NCI-H146 (cell line): Measurements from ENCODE around the gene PIK3R1.

Experiments
- DNase-seq: peaks from one replicate; lab custom pipeline; 2025; lab: John Stamatoyannopoulos, UW

PIK3R1 gene

DNA sequence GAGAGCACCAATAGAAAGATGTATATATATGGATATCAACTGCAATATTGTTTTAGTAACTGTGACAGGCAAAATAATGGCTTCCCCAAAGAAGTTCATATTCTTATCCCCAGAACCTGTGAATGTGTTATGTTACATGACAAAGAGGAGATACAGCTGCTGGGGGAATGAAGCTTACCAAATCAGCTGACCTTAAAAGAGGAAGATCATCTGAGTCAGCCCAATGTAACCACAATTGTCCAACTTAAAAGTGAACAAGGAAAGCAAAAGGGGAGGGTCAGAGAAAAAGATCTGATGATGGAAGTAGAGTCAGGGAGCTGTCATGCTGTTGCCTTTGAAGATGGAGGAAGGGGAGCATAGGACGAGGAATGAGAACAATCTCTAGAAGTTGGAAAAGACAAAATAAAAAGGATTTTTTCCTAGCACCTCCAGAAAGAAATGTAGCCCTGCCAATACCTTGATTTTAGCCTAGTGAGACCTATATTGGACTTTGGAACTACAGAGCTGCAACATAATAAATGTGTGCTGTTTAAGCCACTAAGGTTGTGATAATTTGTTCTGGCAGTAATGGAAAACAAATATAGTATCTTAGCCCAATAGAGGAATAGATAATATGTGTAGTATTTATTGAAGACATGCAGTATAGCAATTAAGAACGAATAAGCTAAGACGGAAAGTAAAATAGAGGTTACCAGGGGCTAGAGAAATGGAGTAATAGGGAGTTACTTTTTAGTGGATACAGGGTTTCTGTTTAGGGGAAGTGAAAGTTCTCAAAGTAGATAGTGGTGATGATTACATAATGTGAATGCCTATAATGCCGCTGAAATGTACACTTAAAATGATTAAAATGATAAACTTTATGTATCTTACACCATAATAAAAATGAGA is 115.9 kb downstream of the PIK3R1 start:
- DNase-seq, result no peak

DNA sequence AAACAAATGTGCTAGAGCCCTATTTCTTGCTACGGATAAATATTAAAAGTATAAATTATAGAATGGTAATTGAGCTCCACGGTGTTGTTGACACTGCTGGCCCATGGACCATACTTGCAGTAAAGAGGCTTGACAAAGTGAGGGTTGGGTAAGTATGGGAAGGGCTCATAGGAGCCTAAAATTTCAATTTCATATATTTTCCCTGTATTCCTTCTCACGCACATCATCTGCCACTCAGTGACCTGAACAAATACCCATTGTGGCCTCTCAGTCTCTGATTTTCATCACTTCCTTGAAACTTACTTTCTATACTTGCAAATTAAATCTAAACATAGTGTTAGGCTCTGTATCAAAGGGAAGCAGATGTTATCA is 116.5 kb downstream of the PIK3R1 start:
- no peak for DNase-seq

DNA sequence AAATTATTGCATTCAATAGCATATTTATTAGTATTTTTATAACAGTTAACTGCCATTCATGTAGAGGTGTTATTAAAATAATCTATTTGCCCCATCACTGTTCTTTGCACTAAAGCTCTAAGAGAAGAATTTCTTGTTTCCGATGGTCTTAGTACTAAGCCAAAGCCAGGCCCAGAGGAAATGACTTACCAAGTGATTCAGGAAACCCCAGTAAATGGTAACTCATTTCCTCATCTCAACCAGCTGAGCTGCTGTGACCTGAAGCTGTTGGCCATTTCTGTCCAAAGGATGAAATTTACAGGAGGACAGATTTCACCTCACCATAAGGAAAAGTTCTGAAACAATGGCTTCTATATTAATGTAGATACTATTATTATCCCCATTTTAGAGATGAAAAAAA is 117.0 kb downstream of the PIK3R1 start:
- DNase-seq, result no peak

DNA sequence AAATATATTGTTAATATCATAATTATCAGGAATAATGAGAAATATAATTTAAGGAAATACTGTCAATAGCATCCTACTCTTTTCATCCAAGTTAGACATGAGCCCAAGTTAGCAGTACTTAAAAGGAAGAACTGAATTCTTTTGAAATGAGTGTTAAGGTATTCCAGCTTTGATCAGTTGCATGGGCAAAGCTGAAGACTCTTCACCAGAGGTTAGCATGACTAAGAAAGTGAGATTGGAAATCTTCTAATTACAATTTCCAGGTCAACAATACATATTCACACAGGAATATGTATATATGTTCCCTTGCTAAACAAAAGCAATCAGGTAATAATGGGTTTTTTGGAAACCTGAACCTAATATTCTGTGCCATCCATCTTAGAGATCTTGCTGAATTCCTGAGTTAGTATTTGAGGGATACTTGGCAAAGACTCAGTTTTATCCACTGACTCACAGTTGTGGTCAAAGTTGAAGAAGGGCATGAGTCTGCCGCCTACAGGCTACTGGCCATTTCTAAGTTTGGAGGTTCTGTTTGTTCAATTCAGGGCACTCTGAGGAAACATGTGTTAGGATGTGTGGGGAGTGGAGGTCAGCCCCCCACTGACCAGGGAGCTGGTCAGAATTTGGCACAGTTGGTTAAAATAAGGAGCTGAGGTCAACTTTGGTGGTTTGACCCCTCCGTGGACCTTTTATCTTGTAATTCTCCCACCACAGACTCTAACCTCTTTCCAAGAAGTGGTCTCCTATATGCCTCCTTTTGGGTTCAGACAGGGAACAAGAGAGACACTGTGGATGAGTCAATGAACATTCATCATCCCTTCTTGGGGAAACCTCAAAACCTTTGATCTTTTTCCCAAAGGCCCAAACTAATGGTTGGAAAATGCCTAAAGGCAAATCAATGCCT is 118.3 kb downstream of the PIK3R1 start:
- no peak for DNase-seq

DNA sequence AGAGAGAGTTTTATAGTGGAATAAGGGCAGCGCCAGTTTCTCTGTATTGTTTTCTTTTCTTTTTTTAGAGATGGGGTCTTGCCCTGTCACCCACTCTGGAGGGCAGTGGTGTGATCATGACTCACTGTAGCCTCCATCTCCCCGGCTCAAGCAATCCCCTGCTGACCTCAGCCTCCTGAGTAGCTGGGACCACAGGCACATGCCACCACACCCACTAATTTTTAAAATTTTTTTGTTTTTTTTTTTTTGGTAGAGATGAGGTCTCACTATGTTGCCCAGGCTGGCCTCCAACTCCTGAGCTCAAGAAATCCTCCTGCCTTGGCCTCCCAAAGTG is 119.0 kb downstream of the PIK3R1 start:
- no peak for DNase-seq

DNA sequence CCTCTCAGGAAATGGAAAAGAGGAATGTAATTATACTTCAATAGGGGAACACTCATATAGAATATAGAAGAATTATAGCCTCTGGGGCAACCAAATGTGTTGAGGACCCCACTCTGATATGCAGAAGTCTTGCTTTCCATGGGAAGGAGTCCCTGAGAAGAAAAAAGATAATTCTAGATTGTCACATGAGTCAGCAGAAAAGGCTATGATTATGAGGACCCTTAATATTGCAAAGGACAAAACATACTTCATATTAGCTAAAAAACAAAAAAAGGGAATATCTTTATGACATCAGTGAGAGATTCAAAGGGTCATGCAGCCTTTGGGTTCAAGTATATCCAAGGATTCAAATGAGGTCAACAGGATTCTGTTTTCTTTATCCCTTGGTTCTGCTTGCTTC is 119.5 kb downstream of the PIK3R1 start:
- no peak for DNase-seq

DNA sequence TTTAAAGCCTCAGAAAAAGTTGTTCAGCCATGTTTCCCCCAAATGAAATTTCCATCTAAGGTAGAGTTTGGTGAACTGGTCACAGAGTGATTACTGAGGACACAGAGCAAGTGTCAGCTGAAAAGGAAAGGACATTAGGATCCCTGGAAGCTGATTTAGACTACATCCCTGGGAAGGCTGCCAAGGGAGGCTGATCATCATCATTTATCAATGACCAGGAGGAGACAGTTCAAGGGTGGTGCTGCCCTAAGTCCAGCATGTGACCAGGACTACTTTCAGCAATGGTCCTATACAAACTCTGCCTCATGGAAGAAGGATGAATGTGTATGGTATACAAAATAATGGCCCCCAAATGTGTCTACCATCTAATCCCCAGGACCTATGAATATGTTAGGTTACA is 120.6 kb downstream of the PIK3R1 start:
- no peak for DNase-seq

DNA sequence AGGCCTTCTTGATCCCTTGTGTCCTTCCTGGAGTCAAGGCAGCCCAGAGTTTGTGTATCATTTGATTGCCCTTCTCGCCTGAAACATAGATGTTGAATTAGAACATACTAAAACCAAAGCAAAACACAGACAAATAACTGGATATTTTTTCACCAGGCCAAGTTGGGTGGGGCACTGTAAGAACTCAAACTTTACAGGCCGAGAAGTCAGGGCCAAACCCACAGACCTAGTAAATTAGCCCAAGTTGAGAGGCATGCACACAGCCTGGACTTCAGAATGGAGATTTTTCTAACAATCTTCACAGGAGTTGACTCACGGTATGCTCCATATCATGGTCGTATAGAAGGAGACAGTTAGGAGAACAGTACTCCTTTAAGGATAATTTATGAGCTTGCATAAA is 121.7 kb downstream of the PIK3R1 start:
- no peak for DNase-seq

DNA sequence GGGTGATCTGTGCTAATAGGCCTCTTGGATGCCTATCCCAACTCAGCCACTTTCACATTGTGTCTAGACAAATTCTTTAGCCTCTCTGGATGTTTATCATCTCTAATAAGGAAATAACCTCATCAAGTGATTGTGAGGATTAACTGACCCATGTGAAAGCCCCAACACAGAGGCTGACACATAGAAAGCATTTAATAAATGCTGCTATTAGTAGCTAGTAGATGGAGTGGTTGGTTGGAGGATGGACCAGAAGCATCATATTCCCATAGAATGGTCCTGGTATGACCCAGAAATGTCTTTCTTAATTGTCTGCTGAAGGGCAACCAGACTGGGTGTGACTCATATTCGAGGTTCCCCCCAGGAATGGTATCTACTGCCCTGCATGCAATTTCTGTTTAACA is 124.4 kb downstream of the PIK3R1 start:
- DNase-seq, result no peak

DNA sequence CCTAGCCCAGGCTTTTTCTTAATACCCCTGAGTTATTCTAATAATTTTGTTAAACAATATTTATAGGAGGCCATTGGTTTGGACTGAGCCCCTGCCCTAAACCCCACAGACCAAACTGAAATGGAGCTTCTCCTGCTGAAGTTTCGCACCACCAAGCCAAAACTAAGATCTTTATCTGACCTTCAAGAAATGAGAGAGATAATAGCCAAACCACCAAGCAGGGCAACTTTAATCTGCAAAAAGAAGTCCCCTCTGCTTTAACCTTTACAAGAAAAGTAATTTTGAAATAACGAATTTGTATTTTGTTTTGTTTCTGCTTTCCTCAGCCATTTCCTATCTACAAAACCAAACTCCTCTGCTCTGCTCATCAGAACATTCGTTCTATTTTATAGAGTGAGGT is 125.5 kb downstream of the PIK3R1 start:
- DNase-seq, result no peak

DNA sequence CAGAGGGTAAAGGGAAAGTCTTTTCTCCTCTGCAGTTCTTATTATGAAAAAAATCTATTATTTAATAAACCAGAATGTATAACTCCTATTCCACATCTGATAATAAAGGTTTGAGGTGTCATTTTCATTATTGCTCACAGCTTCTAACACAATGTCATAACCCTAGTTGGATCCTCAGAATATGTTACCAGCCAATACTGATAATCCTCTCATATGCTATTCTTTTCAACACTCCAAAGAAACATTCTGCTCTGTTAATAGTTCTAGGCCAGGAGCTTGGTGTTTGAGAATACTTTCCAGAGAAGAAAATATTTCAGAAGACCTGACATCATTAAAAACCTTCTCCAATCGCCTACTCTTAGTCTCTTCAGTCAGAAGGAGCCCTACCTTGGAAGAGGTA is 127.1 kb downstream of the PIK3R1 start:
- no peak for DNase-seq

DNA sequence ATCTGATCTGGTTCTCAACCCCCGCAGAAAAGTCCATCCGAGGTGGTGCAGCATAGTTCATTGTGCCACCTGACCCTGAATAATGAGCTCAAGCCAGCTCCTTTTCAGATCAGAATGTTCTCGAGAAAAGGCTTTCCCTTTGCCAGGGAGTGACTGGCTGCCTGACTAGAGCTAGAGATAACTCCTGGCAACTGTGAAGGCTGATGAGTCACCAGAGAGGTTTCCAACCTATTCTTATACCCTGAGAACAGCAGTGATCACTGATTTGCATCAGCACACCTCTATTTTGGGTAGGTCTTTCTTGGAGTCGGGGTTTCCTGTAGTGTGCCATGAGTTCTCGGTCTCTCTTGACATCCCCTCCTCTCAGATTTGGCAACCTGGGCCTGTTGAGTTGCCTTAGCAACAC is 127.9 kb downstream of the PIK3R1 start:
- DNase-seq, result no peak

DNA sequence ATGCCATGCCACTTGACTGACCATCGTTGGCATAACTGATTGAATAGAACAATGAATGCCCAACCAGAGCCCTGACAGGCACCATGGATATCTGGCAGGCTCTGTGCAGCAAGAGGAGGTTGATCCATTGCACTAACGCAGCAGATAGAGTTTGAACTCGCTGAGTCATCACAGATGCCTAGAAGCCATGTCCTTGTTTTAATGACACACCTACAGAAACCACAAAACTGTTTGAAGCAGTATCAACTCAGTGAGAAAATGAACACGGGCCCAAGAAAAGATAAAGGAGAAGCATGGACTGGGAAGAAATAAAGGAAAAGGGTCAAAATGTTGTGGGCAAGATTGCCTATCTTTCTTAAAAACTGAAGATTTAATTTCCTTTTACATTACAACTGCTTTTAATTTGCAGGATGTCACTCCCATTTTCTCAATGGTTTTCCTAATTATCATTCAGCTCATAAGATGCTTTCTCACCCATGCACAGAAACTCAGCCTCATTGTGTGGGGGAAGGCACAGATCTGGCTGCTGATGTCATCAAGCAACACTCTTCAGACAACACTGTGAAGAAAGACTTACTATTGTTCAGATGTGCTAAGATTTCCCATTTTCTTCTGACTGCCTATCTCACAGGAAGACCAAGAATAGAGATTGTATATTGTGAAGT is 129.0 kb downstream of the PIK3R1 start:
- no peak for DNase-seq

DNA sequence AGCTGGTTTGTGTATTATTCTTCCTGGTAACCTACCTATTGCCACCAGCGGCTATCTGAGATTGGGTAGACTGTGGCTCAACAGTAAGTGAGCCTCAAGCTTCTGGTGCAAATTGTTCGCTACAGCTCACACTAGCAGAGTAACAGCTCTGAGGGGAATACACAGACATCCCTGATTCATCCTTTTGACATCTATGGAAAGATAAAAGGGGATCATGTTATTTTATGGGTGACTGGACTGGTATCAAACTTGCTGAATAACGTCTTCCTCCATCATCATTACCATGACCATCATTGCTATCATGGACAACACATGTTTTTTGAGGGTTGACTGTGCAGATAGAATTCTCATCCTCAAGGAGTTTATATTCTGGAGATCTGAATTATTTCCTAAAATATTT is 129.6 kb downstream of the PIK3R1 start:
- no peak for DNase-seq

DNA sequence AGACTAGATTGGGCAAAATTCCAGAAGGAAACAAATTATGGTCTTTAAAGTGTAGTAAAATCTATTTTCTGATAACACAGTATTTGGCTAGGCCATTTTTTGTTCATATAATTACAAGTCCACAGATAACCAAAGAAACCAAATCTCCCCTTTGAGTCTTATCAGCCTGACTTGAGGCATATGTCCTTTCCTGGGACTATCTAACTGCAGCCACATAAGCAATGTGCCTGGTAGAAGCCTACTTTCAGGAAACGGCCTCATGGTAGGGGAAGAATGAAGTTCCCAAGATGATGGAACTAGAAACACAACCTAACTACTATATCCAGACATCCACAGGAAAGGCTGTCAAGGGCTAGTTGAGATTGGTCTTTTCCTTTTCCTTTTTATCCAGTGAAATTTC is 130.0 kb downstream of the PIK3R1 start:
- DNase-seq, result no peak

DNA sequence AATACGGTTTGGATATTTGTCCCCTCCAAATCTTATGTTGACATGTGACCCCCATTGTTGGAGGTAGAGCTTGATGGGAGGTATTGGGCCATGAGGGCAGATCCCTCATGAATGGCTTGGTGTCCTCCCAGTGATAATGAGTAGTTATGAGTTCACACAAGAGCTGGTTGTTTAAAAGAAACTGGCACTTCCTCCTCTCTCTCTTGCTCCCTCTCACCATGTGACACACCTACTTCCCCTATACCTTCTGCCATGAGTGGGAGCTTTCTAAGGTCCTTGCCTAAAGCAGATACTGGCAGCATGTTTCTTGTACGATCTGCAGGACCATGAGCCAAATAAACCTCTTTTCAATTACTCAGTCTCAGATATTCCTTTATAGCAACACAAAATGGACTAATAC is 132.0 kb downstream of the PIK3R1 start:
- no peak for DNase-seq

DNA sequence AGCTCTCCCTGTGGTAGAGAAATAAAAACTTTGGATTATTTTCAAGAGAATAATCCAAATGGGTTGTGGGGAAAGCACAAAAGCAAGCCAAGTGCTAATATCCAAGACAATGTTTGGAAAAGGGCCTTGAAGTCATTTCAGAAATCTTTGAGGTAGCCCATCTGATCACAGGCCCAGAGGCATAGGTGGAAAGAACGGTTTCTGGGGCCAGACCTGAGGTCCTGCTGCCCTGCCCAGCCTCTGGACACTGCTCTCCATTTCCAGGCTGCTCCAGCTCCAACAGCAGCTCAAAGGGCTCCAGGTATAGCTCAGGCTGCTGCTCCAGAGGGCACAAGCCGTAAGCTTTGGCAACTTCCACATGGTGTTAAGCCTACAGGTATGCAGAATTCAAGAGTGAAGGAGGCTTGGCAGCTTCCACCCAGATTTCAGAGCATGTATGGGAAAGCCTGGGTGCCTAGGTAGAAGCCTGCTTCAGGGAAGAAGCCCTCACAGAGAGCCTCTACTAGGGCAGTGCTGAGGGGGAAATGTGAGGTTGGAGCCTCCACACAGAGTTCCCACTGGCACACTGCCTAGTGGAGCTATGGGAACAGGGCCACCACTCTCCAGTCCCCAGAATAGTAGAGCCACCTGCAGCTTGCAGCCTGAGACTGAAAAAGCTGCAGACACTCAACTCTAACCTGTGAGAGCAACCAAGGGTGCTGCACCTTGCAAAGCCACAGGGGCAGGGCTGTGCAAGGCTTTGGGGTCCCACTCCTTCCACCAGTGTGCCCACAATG is 133.1 kb downstream of the PIK3R1 start:
- DNase-seq, result no peak

DNA sequence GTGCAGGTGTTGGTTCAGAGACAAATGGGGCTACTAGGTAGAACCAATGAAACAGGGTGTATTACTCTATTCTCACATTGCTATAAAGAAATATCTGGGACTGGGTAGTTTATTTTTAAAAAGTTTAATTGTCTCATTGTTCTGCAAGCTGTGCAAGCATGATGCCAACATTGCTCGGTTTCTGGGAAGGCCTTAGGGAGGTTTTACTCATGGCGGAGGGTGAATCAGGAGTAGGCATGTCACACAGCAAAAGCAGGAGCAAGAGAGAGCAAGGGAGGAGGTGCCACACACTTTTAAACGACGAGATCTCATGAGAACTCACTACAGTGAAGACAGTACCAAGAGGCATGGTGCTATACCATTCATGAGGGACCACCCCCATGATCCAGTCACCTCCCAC is 134.6 kb downstream of the PIK3R1 start:
- no peak for DNase-seq
